Gastrocnemius medialis (tissue), 4 donors: ENCODE data around the gene TMEM106C.

ENCODE experiments used
- POLR2A ChIP-seq, 2 donors: fragments of 450-650 bp; IDR thresholded peaks; one replicate each; pipeline ENCODE4 v1.6.1; 2017; ENCODE audit warnings: antibody characterized with exemption in 2 of 2, mild to moderate bottlenecking in 2 of 2, moderate library complexity in 2 of 2
- TF ChIP-seq, protein P1 (sequence below), 5 experiments: fragments of 450-650 bp in 3 of 5; fragments of 200-600 bp in 2 of 5; sonication (generic) in 2 of 5; IDR thresholded peaks in 4 of 5; conservative IDR thresholded peaks in 1 of 5; 1 replicate in 4 of 5; 2 replicates in 1 of 5; pipeline ENCODE4 v1.5.1; 2016 to 2019; ENCODE audit warnings: antibody characterized with exemption in 5 of 5, mild to moderate bottlenecking in 3 of 5, moderate library complexity in 3 of 5

- TF ChIP-seq, protein P1, sequence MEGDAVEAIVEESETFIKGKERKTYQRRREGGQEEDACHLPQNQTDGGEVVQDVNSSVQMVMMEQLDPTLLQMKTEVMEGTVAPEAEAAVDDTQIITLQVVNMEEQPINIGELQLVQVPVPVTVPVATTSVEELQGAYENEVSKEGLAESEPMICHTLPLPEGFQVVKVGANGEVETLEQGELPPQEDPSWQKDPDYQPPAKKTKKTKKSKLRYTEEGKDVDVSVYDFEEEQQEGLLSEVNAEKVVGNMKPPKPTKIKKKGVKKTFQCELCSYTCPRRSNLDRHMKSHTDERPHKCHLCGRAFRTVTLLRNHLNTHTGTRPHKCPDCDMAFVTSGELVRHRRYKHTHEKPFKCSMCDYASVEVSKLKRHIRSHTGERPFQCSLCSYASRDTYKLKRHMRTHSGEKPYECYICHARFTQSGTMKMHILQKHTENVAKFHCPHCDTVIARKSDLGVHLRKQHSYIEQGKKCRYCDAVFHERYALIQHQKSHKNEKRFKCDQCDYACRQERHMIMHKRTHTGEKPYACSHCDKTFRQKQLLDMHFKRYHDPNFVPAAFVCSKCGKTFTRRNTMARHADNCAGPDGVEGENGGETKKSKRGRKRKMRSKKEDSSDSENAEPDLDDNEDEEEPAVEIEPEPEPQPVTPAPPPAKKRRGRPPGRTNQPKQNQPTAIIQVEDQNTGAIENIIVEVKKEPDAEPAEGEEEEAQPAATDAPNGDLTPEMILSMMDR (IDR thresholded peaks at IDR 0.05 in 4 of 5, conservative IDR thresholded peaks at IDR 0.05 in 1 of 5): no peak
- TF ChIP-seq POLR2A (IDR thresholded peaks at IDR 0.05): no peak
These were observed 29.4 kb downstream of the TMEM106C start for GRCh38 chr12:47992776-47993175.
